H7 (cell line): ENCODE measurements around the gene KIAA1217. TPM values are rescaled to one million over a fixed set of nuclear protein-coding genes. Genes with fewer than 3 reads are reported as not detected.

Experiments used
- DNase-seq: peaks from one replicate; pipeline ENCODE4 v3.0.0; 2012
- H3K27me3 ChIP-seq: 2 replicates; pipeline ENCODE4 v1.6.0; 2011; ENCODE audit warnings: mild to moderate bottlenecking, low read length; ENCODE audit not compliant: control insufficient read depth, insufficient read depth
- H3K36me3 ChIP-seq: replicated peaks from 2 replicates; pipeline ENCODE4 v1.5.1; 2011; ENCODE audit warnings: low read length; ENCODE audit not compliant: control insufficient read depth, insufficient read depth
- H3K4me3 ChIP-seq: 2 replicates; pipeline ENCODE4 v1.5.1; 2011; ENCODE audit warnings: low read depth, mild to moderate bottlenecking, control low read depth, low read length, moderate library complexity; ENCODE audit not compliant: insufficient read depth
- total RNA-seq: library from RNA; depleted of rRNA; stranded (reverse); fragments of >200 nt; shearing (Covaris generic); gene quantifications from 2 replicates; pipeline ENCODE4 v1.2.3, GENCODE V29; 2014

KIAA1217 gene
- total RNA-seq, 1 experiment from 2014 or later, result 3.0 TPM

GRCh38 chr10:24223341-24223740, 14.4 kb downstream of the KIAA1217 start:
- H3K4me3 ChIP-seq, result no peak overlapping the region
- no peaks in the 10 kb centered on the region for H3K27me3 ChIP-seq
- no peak for DNase-seq
- H3K36me3 ChIP-seq, result no peaks in the 10 kb centered on the region

GRCh38 chr10:24223953-24224352, 15.0 kb downstream of the KIAA1217 start:
- H3K36me3 ChIP-seq, result no peaks in the 10 kb centered on the region
- no peaks in the 10 kb centered on the region for H3K27me3 ChIP-seq

DNA sequence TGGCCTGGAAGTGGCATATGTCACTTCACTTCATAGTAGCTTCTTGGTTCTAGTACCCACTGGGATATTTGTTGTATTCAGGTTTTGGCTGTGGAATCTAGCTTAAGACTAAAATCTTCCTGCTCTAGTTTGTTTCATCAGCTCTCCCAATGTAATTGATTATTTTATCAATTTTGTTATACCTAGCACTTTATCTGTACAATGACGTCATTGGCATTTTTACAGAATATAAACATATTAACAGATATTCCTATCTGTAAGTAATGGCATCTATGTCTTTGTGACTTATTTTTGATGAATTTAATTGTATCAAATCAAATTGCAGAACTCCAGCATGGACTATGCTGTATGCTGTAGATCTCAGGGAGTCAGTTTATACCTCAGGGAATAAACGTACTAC, 19.7 kb downstream of the KIAA1217 start:
- DNase-seq, result no peak
- H3K4me3 ChIP-seq, result no peak overlapping the region
- no peaks in the 10 kb centered on the region for H3K27me3 ChIP-seq
- no peaks in the 10 kb centered on the region for H3K36me3 ChIP-seq

More at GRCh38 chr10:24223953-24224352, 15.0 kb downstream of the KIAA1217 start:
- DNase-seq, result no peak
- no peak overlapping the region for H3K4me3 ChIP-seq

GRCh38 chr10:24229909-24230308, 21.0 kb downstream of the KIAA1217 start:
- no peak overlapping the region for H3K4me3 ChIP-seq
- DNase-seq, result no peak
- no peaks in the 10 kb centered on the region for H3K36me3 ChIP-seq
- H3K27me3 ChIP-seq, result no peaks in the 10 kb centered on the region

- H3K36me3 ChIP-seq, result no peaks in the 10 kb centered on the region
- DNase-seq, result no peak
- no peak overlapping the region for H3K4me3 ChIP-seq
- no peaks in the 10 kb centered on the region for H3K27me3 ChIP-seq
Measured at GRCh38 chr10:24231200-24231599, 22.3 kb downstream of the KIAA1217 start.

DNA sequence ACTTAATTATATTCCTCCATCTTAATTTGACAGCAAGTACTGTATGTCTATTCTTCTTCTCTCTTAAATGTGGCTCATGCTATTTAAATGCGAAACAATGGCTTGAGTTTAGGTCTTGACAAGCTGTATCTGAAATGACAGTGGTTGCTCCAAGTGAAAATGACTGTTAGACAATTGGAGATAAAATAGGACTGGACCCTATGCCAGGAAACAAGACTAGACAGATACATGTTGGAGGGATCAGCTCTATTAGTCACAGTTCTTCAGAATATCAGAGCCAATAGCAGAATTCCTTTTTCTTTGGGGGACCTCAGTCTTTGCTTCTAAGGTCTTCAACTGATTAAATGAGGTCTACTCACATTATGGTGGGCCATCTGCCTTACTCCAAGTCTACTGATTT, 25.8 kb downstream of the KIAA1217 start:
- Histone ChIP-seq H3K36me3 (no peaks in the 10 kb centered on the region), H3K4me3 (no peak overlapping the region), H3K27me3 (no peaks in the 10 kb centered on the region)
- DNase-seq, result no peak

GRCh38 chr10:24235471-24235870, 26.5 kb downstream of the KIAA1217 start:
- no peak overlapping the region for H3K4me3 ChIP-seq
- no peaks in the 10 kb centered on the region for H3K27me3 ChIP-seq
- no peak for DNase-seq
- H3K36me3 ChIP-seq, result no peaks in the 10 kb centered on the region

- Histone ChIP-seq H3K4me3 (no peak overlapping the region), H3K36me3 (no peaks in the 10 kb centered on the region), H3K27me3 (no peaks in the 10 kb centered on the region)
- DNase-seq, result no peak
Measured at GRCh38 chr10:24237801-24238395, 29.0 kb downstream of the KIAA1217 start.

- no peak for DNase-seq
- H3K4me3 ChIP-seq, result no peak overlapping the region
Measured at GRCh38 chr10:24238519-24239247, 29.7 kb downstream of the KIAA1217 start.

GRCh38 chr10:24239289-24240040, 30.5 kb downstream of the KIAA1217 start:
- no peak for DNase-seq
- Histone ChIP-seq H3K27me3 (no peaks in the 10 kb centered on the region), H3K4me3 (no peak overlapping the region), H3K36me3 (no peaks in the 10 kb centered on the region)

More at GRCh38 chr10:24238519-24239247, 29.7 kb downstream of the KIAA1217 start:
- H3K36me3 ChIP-seq, result no peaks in the 10 kb centered on the region
- H3K27me3 ChIP-seq, result no peaks in the 10 kb centered on the region

GRCh38 chr10:24240041-24240751, 31.3 kb downstream of the KIAA1217 start:
- no peak for DNase-seq
- H3K27me3 ChIP-seq, result no peaks in the 10 kb centered on the region
- H3K4me3 ChIP-seq, result no peak overlapping the region
- H3K36me3 ChIP-seq, result no peaks in the 10 kb centered on the region

DNA sequence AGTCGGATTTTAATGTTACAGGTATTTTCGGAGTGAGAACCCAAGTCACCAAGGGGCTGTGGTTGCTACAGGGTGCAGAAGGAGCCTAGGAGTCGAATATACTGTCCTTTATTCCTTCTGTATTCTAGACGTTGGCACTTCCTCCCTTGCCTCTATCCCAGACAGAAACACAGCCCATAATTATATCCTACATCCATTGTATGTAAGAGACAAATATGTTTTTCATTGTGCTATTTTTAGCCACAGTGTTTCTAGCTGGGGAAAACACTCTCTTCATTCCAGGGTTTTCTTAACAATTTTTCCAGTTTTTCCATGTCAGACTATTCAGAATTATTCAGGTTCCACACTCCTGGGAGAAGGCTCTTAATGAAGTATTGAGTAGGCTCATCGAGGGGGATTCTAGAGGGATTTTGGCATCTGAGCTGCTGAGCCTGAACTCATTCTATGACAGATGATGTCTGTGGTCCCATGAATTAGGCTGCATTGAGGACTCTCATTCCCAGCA, 32.6 kb downstream of the KIAA1217 start:
- H3K4me3 ChIP-seq, result no peak overlapping the region
- no peak for DNase-seq
- no peaks in the 10 kb centered on the region for H3K36me3 ChIP-seq
- H3K27me3 ChIP-seq, result no peaks in the 10 kb centered on the region

GRCh38 chr10:24242562-24242961, 33.6 kb downstream of the KIAA1217 start:
- Histone ChIP-seq H3K4me3 (no peak overlapping the region), H3K27me3 (no peaks in the 10 kb centered on the region), H3K36me3 (no peaks in the 10 kb centered on the region)
- no peak for DNase-seq

- Histone ChIP-seq H3K36me3 (no peaks in the 10 kb centered on the region), H3K4me3 (no peak overlapping the region), H3K27me3 (no peaks in the 10 kb centered on the region)
- DNase-seq, result no peak
Measured at GRCh38 chr10:24246365-24246764, 37.4 kb downstream of the KIAA1217 start.
